ENCODE results near the gene NSL1. TPM values are rescaled to one million over a fixed set of nuclear protein-coding genes. Genes with fewer than 3 reads are reported as not detected.
A peak's percentile ranks its signal among the peaks of the same experiment; 100 is the strongest.

Gene NSL1
- total RNA-seq, 4 donors from 2014 or later = 18.3 to 57.5 (median 34.3) TPM

- Histone ChIP-seq H3K9me3 (no peaks in the 10 kb centered on the region), H3K27me3 (no peaks in the 10 kb centered on the region), H3K27ac (no peak overlapping the region), H3K36me3 (peaks cover 27% of the 10 kb centered on the region), H3K4me3 (no peak overlapping the region), H3K4me1 (peaks cover 28% of the 10 kb centered on the region)
- no peak for DNase-seq (ENCODE audit: low spot score in 2 of 2)
- TF ChIP-seq POLR2AphosphoS5 (IDR thresholded peaks at IDR 0.05) = no peak
- TF ChIP-seq EP300 (IDR thresholded peaks at IDR 0.05) = no peak
- WGBS = 85% methylated on average over 1 of the region's 1 CpG
These were observed 3.0 kb upstream of the NSL1 start for GRCh38 chr1:212794561-212795014.

- Histone ChIP-seq H3K36me3 (peaks cover 8% of the 10 kb centered on the region), H3K27ac (peak overlapping the region; percentile 86), H3K27me3 (no peaks in the 10 kb centered on the region), H3K4me3 (peak overlapping the region; percentile 87), H3K4me1 (peaks cover 32% of the 10 kb centered on the region), H3K9me3 (no peaks in the 10 kb centered on the region)
- DNase-seq (ENCODE audit: low spot score in 2 of 2) = no peak
- WGBS = 19% methylated on average over 16 of the region's 16 CpGs
- no peak for TF ChIP-seq POLR2A (IDR thresholded peaks at IDR 0.05)
- TF ChIP-seq EP300 (IDR thresholded peaks at IDR 0.05) = no peak
- no peak for TF ChIP-seq CTCF (IDR thresholded peaks at IDR 0.05)
- TF ChIP-seq POLR2AphosphoS5 (IDR thresholded peaks at IDR 0.05) = no peak
These were observed 875 bp upstream of the NSL1 start for GRCh38 chr1:212792396-212792908.

- Histone ChIP-seq H3K4me3 (peak overlapping the region; percentile 87), H3K27me3 (no peaks in the 10 kb centered on the region), H3K9me3 (no peaks in the 10 kb centered on the region), H3K27ac (peak overlapping the region; percentile 86), H3K36me3 (peaks cover 6% of the 10 kb centered on the region), H3K4me1 (peaks cover 32% of the 10 kb centered on the region)
- no peak for TF ChIP-seq POLR2A (IDR thresholded peaks at IDR 0.05)
- TF ChIP-seq POLR2AphosphoS5 (IDR thresholded peaks at IDR 0.05) = no peak
- WGBS = 0% methylated on average over 22 of the region's 22 CpGs
- DNase-seq (ENCODE audit: low spot score in 2 of 2) = no peak
These were observed 309 bp downstream of the NSL1 start for GRCh38 chr1:212791261-212791675.

GRCh38 chr1:212785871-212786270 lies 5.7 kb downstream of the NSL1 start:
- peaks cover 43% of the 10 kb centered on the region for H3K36me3 ChIP-seq
- TF ChIP-seq EP300 (IDR thresholded peaks at IDR 0.05) = no peak
- no peak for TF ChIP-seq POLR2AphosphoS5 (IDR thresholded peaks at IDR 0.05)
- no peak for TF ChIP-seq CTCF (IDR thresholded peaks at IDR 0.05)
- no peak for TF ChIP-seq POLR2A (IDR thresholded peaks at IDR 0.05)
- WGBS = 95% methylated on average over 1 of the region's 1 CpG

GRCh38 chr1:212783976-212784375 lies 7.6 kb downstream of the NSL1 start:
- no peaks in the 10 kb centered on the region for H3K9me3 ChIP-seq
- H3K36me3 ChIP-seq = peaks cover 48% of the 10 kb centered on the region
- H3K27me3 ChIP-seq = no peaks in the 10 kb centered on the region
- 84% methylated on average over 1 of the region's 1 CpG for WGBS
- no peak overlapping the region for H3K27ac ChIP-seq
- TF ChIP-seq CTCF (IDR thresholded peaks at IDR 0.05) (no peak), POLR2AphosphoS5 (IDR thresholded peaks at IDR 0.05) (no peak), EP300 (IDR thresholded peaks at IDR 0.05) (no peak), POLR2A (IDR thresholded peaks at IDR 0.05) (no peak)
- no peaks in the 10 kb centered on the region for H3K4me1 ChIP-seq
- no peak for DNase-seq (ENCODE audit: low spot score in 2 of 2)
- no peak overlapping the region for H3K4me3 ChIP-seq

More at GRCh38 chr1:212785871-212786270, 5.7 kb downstream of the NSL1 start:
- H3K4me3 ChIP-seq = no peak overlapping the region
- H3K9me3 ChIP-seq = no peaks in the 10 kb centered on the region
- H3K27ac ChIP-seq = no peak overlapping the region
- no peak for DNase-seq (ENCODE audit: low spot score in 2 of 2)
- H3K4me1 ChIP-seq = peaks cover 16% of the 10 kb centered on the region
- no peaks in the 10 kb centered on the region for H3K27me3 ChIP-seq

- WGBS = 90% methylated on average over 3 of the region's 3 CpGs
- H3K9me3 ChIP-seq = no peaks in the 10 kb centered on the region
- H3K27me3 ChIP-seq = no peaks in the 10 kb centered on the region
- peak; percentile 32 to 39 for TF ChIP-seq CTCF (IDR thresholded peaks at IDR 0.05)
- no peak for TF ChIP-seq EP300 (IDR thresholded peaks at IDR 0.05)
- no peaks in the 10 kb centered on the region for H3K4me1 ChIP-seq
- H3K4me3 ChIP-seq = no peak overlapping the region
- H3K27ac ChIP-seq = no peak overlapping the region
- no peak for DNase-seq (ENCODE audit: low spot score in 2 of 2)
- peaks cover 53% of the 10 kb centered on the region for H3K36me3 ChIP-seq
These were observed 9.0 kb downstream of the NSL1 start for GRCh38 chr1:212782422-212783154.

All from suprapubic skin (tissue), 4 donors.